Stimulated activated naive B cell treated with anti-CD40 and anti-IgM and Interleukin-4, amounts not matched to agents 10 μg/mL and 1 μg/mL and 100 μg/mL, for 72 hours (primary cell): Measurements from ENCODE around the gene TNS3.

Source experiments
- ATAC-seq, 2 donors: fragments of 150-1000 bp; cut with Tn5 transposase; replicated peaks; 2 replicates each; pipeline ENCODE4 v1.10.0; 2021; ENCODE audit warnings: moderate library complexity in 1 of 2
- DNase-seq: peaks from one replicate; pipeline ENCODE4 v3.0.0; 2021
- H3K27ac Mint-ChIP-seq: one replicate; pipeline ENCODE4 v1.8.0; 2022; ENCODE audit warnings: mild to moderate bottlenecking, mixed read lengths
- H3K27me3 Mint-ChIP-seq, 2 donors: one replicate each; pipeline ENCODE4 v1.8.0; 2022; ENCODE audit warnings: mixed read lengths in 2 of 2
- H3K36me3 Mint-ChIP-seq, 2 donors: one replicate each; pipeline ENCODE4 v1.8.0; 2022; ENCODE audit warnings: mixed read lengths in 2 of 2, mild to moderate bottlenecking in 1 of 2
- H3K4me1 Mint-ChIP-seq, 2 donors: one replicate each; pipeline ENCODE4 v1.8.0; 2022; ENCODE audit warnings: mixed read lengths in 2 of 2, mild to moderate bottlenecking in 1 of 2
- H3K4me3 Mint-ChIP-seq, 2 donors: one replicate each; pipeline ENCODE4 v1.8.0; 2022; ENCODE audit warnings: mild to moderate bottlenecking in 2 of 2, mixed read lengths in 2 of 2, moderate library complexity in 1 of 2
- H3K9me3 Mint-ChIP-seq, 2 donors: one replicate each; pipeline ENCODE4 v1.8.0; 2022; ENCODE audit warnings: mixed read lengths in 2 of 2, mild to moderate bottlenecking in 1 of 2

TNS3 gene

DNA sequence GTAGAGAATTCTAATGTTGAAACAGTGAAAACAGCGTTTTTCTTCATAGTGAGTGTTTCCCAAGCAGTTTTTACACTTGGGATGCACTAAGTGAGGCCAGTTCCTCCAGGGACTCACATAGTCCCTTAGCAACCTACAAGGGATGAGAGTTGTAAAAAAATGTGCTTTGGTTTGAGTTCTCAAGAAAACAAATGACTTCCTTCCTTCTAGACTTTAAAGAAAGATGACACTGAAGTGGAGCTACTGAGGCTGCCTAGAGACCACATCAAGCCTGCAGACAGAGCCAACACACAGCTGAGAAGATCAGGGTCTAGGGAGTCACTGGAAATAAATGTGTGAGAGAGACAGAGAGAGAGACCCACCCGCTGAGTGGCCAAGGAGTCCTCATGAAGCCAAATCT lies 264.4 kb downstream of the TNS3 start:
- peaks cover 0 to 2% of the 10 kb centered on the region in 2 donors for H3K9me3 Mint-ChIP-seq
- no peak overlapping the region for H3K4me3 Mint-ChIP-seq
- peaks cover 28 to 50% of the 10 kb centered on the region in 2 donors for H3K36me3 Mint-ChIP-seq
- ATAC-seq (no peak), DNase-seq (no peak)
- no peak overlapping the region for H3K27ac Mint-ChIP-seq
- H3K4me1 Mint-ChIP-seq, result peaks cover 0 to 1% of the 10 kb centered on the region in 2 donors
- H3K27me3 Mint-ChIP-seq, result no peaks in the 10 kb centered on the region

- Mint-ChIP-seq H3K27ac (no peak overlapping the region), H3K4me1 (no peaks in the 10 kb centered on the region), H3K4me3 (no peak overlapping the region), H3K9me3 (peaks cover 4 to 7% of the 10 kb centered on the region in 2 donors), H3K36me3 (peaks cover 30 to 56% of the 10 kb centered on the region in 2 donors), H3K27me3 (no peaks in the 10 kb centered on the region)
- DNase-seq (no peak), ATAC-seq (no peak)
Measured at GRCh38 chr7:47314728-47315607, 266.9 kb downstream of the TNS3 start.

GRCh38 chr7:47314248-47314647 lies 267.7 kb downstream of the TNS3 start:
- Mint-ChIP-seq H3K36me3 (peaks cover 36 to 62% of the 10 kb centered on the region in 2 donors), H3K9me3 (peaks cover 4 to 11% of the 10 kb centered on the region in 2 donors), H3K27ac (no peak overlapping the region), H3K4me3 (no peak overlapping the region), H3K4me1 (no peaks in the 10 kb centered on the region), H3K27me3 (no peaks in the 10 kb centered on the region)
- ATAC-seq (no peak), DNase-seq (no peak)

DNA sequence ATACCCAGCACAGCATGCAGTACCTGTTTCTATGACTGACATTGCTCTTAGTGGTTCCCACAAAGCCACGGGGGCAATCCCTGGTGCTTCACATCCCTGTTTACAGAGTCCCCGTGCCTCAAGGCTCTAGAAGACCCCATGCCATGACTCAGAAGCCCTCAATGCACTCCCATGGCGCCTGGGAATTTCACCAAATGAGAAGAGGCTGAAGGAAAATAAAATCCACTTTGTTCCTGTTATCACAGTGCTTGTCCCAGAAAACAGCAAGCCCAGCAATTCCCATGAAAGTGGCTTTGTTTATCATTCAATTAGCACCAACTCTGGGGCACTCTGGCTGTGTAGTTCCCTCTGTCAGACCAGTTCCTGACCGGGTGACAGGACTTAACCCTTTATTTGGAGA lies 268.3 kb downstream of the TNS3 start:
- no peaks in the 10 kb centered on the region for H3K27me3 Mint-ChIP-seq
- H3K36me3 Mint-ChIP-seq, result peaks cover 41 to 64% of the 10 kb centered on the region in 2 donors
- ATAC-seq (peak in 1 of 2 donors; percentile 23), DNase-seq (no peak)
- H3K4me1 Mint-ChIP-seq, result no peaks in the 10 kb centered on the region
- H3K27ac Mint-ChIP-seq, result no peak overlapping the region
- peaks cover 11 to 16% of the 10 kb centered on the region in 2 donors for H3K9me3 Mint-ChIP-seq
- H3K4me3 Mint-ChIP-seq, result no peak overlapping the region

- ATAC-seq, result no peak
- no peaks in the 10 kb centered on the region for H3K4me1 Mint-ChIP-seq
Measured at GRCh38 chr7:47311891-47312290, 270.0 kb downstream of the TNS3 start.

DNA sequence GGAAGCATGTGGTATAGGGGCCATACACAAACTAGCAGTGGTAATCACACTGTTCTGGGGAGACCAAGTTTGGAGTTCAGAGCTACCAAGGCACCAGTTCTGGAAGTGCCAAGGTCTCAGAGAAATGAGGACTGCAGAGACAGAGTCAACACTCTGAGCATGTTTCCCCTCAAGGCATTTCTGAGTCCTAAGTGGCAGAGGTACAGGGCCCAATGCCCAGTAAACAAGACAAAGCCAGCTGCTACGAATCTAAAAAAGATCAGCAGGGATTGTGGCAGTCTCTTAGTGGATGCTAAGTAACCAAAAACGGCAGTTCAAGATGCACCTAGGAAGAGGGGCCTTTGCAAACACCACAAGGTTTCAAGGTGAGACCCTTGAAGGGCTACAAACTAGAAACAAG lies 271.9 kb downstream of the TNS3 start:
- ATAC-seq, result no peak

More at GRCh38 chr7:47311891-47312290, 270.0 kb downstream of the TNS3 start:
- no peaks in the 10 kb centered on the region for H3K27me3 Mint-ChIP-seq
- H3K9me3 Mint-ChIP-seq, result peaks cover 14% of the 10 kb centered on the region in 2 donors
- H3K27ac Mint-ChIP-seq, result no peak overlapping the region
- H3K4me3 Mint-ChIP-seq, result no peak overlapping the region
- no peak for DNase-seq
- H3K36me3 Mint-ChIP-seq, result peaks cover 34 to 55% of the 10 kb centered on the region in 2 donors

GRCh38 chr7:47308808-47309207 lies 273.1 kb downstream of the TNS3 start:
- no peaks in the 10 kb centered on the region for H3K27me3 Mint-ChIP-seq
- peaks cover 14% of the 10 kb centered on the region in 2 donors for H3K9me3 Mint-ChIP-seq
- ATAC-seq (no peak), DNase-seq (no peak)
- H3K4me1 Mint-ChIP-seq, result no peaks in the 10 kb centered on the region
- no peak overlapping the region for H3K4me3 Mint-ChIP-seq
- no peak overlapping the region for H3K27ac Mint-ChIP-seq
- peaks cover 26 to 44% of the 10 kb centered on the region in 2 donors for H3K36me3 Mint-ChIP-seq

More for the DNA sequence above, 271.9 kb downstream of the TNS3 start:
- Mint-ChIP-seq H3K36me3 (peaks cover 28 to 51% of the 10 kb centered on the region in 2 donors), H3K9me3 (peaks cover 14% of the 10 kb centered on the region in 2 donors), H3K4me3 (no peak overlapping the region), H3K4me1 (no peaks in the 10 kb centered on the region), H3K27ac (no peak overlapping the region), H3K27me3 (no peaks in the 10 kb centered on the region)
- DNase-seq, result no peak

- Mint-ChIP-seq H3K27ac (no peak overlapping the region), H3K36me3 (peaks cover 20 to 42% of the 10 kb centered on the region in 2 donors), H3K4me1 (no peaks in the 10 kb centered on the region), H3K27me3 (no peaks in the 10 kb centered on the region), H3K9me3 (peaks cover 14% of the 10 kb centered on the region in 2 donors), H3K4me3 (no peak overlapping the region)
- DNase-seq (no peak), ATAC-seq (no peak)
Measured at GRCh38 chr7:47307311-47307710, 274.6 kb downstream of the TNS3 start.

DNA sequence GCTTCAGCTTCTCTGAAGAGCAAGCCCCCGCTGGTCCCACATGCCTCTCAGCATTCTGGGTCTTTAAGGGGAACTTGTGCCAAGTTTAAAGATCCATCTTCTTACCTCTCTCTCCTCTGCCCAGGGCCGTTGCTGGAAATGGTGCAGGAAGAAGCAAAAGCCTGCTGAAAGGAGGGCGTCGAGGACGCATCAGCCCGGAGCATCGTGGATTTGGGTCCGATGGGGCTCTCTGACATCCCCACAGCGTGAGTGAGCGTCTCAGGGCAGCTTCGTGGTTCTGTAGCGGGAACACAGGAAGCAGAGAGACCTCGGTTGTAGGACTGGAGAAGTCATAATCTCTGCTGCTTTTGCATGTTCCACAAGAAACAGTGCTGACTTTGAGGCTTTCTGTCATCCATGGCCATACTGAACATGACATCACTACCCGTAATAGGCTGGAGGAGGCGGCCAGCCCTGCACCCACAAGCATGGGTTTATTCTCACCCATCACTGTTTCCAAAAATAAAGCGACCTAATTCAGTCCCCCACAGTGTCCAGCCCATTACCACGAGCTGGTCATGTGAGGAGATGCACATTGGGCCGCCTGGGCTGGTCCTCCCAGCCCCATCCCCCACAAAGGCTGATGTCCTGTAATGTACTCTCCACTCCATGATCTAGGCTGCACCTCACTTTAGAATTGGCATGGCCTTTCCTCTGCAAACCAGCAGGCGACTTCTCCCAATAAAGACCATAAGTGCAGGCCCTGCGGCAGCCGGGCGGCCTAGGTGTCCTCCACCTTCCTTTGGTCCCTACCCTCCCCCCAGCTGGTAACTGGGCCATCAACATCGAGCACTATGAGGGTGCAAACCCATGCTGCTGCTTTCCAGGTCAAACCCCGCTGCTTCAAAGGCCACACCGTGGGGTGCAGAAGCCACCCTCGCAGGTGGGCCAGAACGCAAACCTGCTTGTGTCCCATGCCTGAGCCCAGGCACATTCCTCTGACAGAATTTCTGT lies 276.9 kb downstream of the TNS3 start:
- ATAC-seq (no peak), DNase-seq (no peak)
- peaks cover 18 to 41% of the 10 kb centered on the region in 2 donors for H3K36me3 Mint-ChIP-seq
- H3K4me1 Mint-ChIP-seq, result no peaks in the 10 kb centered on the region
- no peaks in the 10 kb centered on the region for H3K27me3 Mint-ChIP-seq
- H3K27ac Mint-ChIP-seq, result peak overlapping the region; percentile 7
- H3K9me3 Mint-ChIP-seq, result peaks cover 9 to 10% of the 10 kb centered on the region in 2 donors
- H3K4me3 Mint-ChIP-seq, result no peak overlapping the region

GRCh38 chr7:47303695-47304453 lies 278.0 kb downstream of the TNS3 start:
- DNase-seq, result no peak
- ATAC-seq, result no peak
- H3K4me3 Mint-ChIP-seq, result no peak overlapping the region
- H3K27ac Mint-ChIP-seq, result no peak overlapping the region
- peaks cover 10 to 38% of the 10 kb centered on the region in 2 donors for H3K36me3 Mint-ChIP-seq
- H3K27me3 Mint-ChIP-seq, result no peaks in the 10 kb centered on the region
- no peaks in the 10 kb centered on the region for H3K4me1 Mint-ChIP-seq
- peaks cover 3 to 6% of the 10 kb centered on the region in 2 donors for H3K9me3 Mint-ChIP-seq

GRCh38 chr7:47303014-47303694 lies 278.8 kb downstream of the TNS3 start:
- peaks cover 7 to 30% of the 10 kb centered on the region in 2 donors for H3K36me3 Mint-ChIP-seq
- no peak overlapping the region for H3K27ac Mint-ChIP-seq
- ATAC-seq (no peak), DNase-seq (no peak)
- no peaks in the 10 kb centered on the region for H3K27me3 Mint-ChIP-seq
- H3K4me1 Mint-ChIP-seq, result no peaks in the 10 kb centered on the region
- no peaks in the 10 kb centered on the region for H3K9me3 Mint-ChIP-seq
- no peak overlapping the region for H3K4me3 Mint-ChIP-seq

GRCh38 chr7:47302560-47302959 lies 279.4 kb downstream of the TNS3 start:
- DNase-seq, result no peak
- Mint-ChIP-seq H3K9me3 (no peaks in the 10 kb centered on the region), H3K4me3 (no peak overlapping the region), H3K4me1 (no peaks in the 10 kb centered on the region), H3K36me3 (peaks cover 7 to 31% of the 10 kb centered on the region in 2 donors), H3K27ac (no peak overlapping the region), H3K27me3 (no peaks in the 10 kb centered on the region)
- ATAC-seq, result no peak

DNA sequence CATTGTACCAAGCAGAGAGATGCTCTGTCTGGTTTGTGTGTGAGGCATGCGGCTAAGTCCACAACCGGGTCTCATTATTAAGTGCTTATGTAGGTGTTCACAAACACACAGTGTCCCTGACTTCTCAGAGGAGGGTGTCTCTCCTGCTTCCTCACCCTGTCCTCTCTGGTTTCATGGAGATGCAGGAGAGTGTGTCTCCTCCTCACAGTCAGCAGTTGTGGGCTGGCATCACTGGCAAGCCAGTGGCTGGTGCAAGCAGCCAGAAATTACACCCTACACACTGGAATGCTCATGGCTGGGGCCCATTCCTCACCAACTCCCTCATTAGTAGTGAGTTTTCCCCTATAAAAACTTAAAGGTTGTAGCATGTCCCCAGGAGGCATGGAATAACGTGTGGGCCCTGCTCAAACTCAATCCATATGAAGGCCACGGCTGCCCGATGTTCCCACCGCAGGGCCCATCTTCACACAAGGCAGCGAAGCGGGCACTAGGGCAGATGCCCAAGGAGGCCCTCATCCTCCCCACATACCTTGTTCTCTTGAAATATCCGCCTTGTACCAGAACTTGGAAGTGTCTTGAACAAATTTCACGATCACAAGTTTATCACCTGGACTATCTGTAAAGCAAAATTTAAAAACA lies 280.1 kb downstream of the TNS3 start:
- no peak for DNase-seq
- Mint-ChIP-seq H3K27me3 (no peaks in the 10 kb centered on the region), H3K4me1 (no peaks in the 10 kb centered on the region), H3K27ac (no peak overlapping the region), H3K36me3 (peaks cover 7 to 36% of the 10 kb centered on the region in 2 donors), H3K9me3 (no peaks in the 10 kb centered on the region), H3K4me3 (no peak overlapping the region)
- no peak for ATAC-seq
